GM23338 (cell line): ENCODE measurements around the gene PDZK1IP1.

Experiments used
- CREB1 ChIP-seq: fragments of 250-450 bp; sonication (Bioruptor Pico); IDR thresholded peaks from 2 replicates; pipeline ENCODE4 v1.5.0; 2020; ENCODE audit warnings: low read depth, mild to moderate bottlenecking, moderate library complexity
- CTCF ChIP-seq, 2 experiments: fragments of 200-600 bp in 1 of 2; sonication (generic) in 1 of 2; conservative IDR thresholded peaks; 2 replicates each; pipeline versions ENCODE4 v1.5.1 to v1.6.1; 2016 to 2017; ENCODE audit warnings: antibody characterized with exemption in 2 of 2, low read depth in 2 of 2, mild to moderate bottlenecking in 2 of 2, moderate library complexity in 1 of 2
- ETS1 ChIP-seq: IDR thresholded peaks from 2 replicates; pipeline ENCODE4 v1.6.1; 2016; ENCODE audit warnings: antibody characterized with exemption
- EZH2 ChIP-seq: fragments of 200-600 bp; sonication (generic); IDR thresholded peaks from one replicate; pipeline ENCODE4 v1.8.0; 2017; ENCODE audit warnings: antibody characterized with exemption, mild to moderate bottlenecking, low read depth; ENCODE audit not compliant: unreplicated experiment
- EZH2phosphoT487 ChIP-seq: fragments of 200-600 bp; sonication (generic); IDR thresholded peaks from one replicate; pipeline ENCODE4 v1.8.1; 2018; ENCODE audit warnings: antibody characterized with exemption; ENCODE audit not compliant: unreplicated experiment
- JUNB ChIP-seq: IDR thresholded peaks from one replicate; pipeline ENCODE4 v1.6.1; 2016; ENCODE audit warnings: antibody characterized with exemption; ENCODE audit not compliant: unreplicated experiment
- POLR2AphosphoS5 ChIP-seq: IDR thresholded peaks from 2 replicates; pipeline ENCODE4 v1.6.1; 2016; ENCODE audit warnings: antibody characterized with exemption, low read depth
- REST ChIP-seq: IDR thresholded peaks from one replicate; pipeline ENCODE4 v1.6.1; 2018; ENCODE audit warnings: antibody characterized with exemption; ENCODE audit not compliant: unreplicated experiment
- ZNF114 ChIP-seq: fragments of 250-450 bp; sonication (Bioruptor Pico); IDR thresholded peaks from 2 replicates; pipeline ENCODE4 v1.5.0; 2020; ENCODE audit warnings: mild to moderate bottlenecking, moderate library complexity
- ZNF331 ChIP-seq: fragments of 250-450 bp; sonication (Bioruptor Pico); IDR thresholded peaks from 2 replicates; pipeline ENCODE4 v1.5.0; 2020; ENCODE audit warnings: low read depth, mild to moderate bottlenecking, moderate library complexity
- TF ChIP-seq, protein P1 (sequence below): fragments of 250-450 bp; sonication (Bioruptor Pico); IDR thresholded peaks from 2 replicates; pipeline ENCODE4 v1.5.0; 2020; ENCODE audit warnings: mild to moderate bottlenecking, moderate library complexity

- TF ChIP-seq CTCF (conservative IDR thresholded peaks at IDR 0.05; ENCODE audit: low read depth in 2 of 2): no peak
- TF ChIP-seq POLR2AphosphoS5: no peak
- TF ChIP-seq EZH2phosphoT487: no peak
- no peak for TF ChIP-seq EZH2
- TF ChIP-seq CREB1 (CRISPR knock-in tag): no peak
- no peak for TF ChIP-seq REST
- no peak for TF ChIP-seq ETS1
- no peak for TF ChIP-seq ZNF331
- TF ChIP-seq JUNB: no peak
- no peak for TF ChIP-seq ZNF114
- TF ChIP-seq, protein P1, sequence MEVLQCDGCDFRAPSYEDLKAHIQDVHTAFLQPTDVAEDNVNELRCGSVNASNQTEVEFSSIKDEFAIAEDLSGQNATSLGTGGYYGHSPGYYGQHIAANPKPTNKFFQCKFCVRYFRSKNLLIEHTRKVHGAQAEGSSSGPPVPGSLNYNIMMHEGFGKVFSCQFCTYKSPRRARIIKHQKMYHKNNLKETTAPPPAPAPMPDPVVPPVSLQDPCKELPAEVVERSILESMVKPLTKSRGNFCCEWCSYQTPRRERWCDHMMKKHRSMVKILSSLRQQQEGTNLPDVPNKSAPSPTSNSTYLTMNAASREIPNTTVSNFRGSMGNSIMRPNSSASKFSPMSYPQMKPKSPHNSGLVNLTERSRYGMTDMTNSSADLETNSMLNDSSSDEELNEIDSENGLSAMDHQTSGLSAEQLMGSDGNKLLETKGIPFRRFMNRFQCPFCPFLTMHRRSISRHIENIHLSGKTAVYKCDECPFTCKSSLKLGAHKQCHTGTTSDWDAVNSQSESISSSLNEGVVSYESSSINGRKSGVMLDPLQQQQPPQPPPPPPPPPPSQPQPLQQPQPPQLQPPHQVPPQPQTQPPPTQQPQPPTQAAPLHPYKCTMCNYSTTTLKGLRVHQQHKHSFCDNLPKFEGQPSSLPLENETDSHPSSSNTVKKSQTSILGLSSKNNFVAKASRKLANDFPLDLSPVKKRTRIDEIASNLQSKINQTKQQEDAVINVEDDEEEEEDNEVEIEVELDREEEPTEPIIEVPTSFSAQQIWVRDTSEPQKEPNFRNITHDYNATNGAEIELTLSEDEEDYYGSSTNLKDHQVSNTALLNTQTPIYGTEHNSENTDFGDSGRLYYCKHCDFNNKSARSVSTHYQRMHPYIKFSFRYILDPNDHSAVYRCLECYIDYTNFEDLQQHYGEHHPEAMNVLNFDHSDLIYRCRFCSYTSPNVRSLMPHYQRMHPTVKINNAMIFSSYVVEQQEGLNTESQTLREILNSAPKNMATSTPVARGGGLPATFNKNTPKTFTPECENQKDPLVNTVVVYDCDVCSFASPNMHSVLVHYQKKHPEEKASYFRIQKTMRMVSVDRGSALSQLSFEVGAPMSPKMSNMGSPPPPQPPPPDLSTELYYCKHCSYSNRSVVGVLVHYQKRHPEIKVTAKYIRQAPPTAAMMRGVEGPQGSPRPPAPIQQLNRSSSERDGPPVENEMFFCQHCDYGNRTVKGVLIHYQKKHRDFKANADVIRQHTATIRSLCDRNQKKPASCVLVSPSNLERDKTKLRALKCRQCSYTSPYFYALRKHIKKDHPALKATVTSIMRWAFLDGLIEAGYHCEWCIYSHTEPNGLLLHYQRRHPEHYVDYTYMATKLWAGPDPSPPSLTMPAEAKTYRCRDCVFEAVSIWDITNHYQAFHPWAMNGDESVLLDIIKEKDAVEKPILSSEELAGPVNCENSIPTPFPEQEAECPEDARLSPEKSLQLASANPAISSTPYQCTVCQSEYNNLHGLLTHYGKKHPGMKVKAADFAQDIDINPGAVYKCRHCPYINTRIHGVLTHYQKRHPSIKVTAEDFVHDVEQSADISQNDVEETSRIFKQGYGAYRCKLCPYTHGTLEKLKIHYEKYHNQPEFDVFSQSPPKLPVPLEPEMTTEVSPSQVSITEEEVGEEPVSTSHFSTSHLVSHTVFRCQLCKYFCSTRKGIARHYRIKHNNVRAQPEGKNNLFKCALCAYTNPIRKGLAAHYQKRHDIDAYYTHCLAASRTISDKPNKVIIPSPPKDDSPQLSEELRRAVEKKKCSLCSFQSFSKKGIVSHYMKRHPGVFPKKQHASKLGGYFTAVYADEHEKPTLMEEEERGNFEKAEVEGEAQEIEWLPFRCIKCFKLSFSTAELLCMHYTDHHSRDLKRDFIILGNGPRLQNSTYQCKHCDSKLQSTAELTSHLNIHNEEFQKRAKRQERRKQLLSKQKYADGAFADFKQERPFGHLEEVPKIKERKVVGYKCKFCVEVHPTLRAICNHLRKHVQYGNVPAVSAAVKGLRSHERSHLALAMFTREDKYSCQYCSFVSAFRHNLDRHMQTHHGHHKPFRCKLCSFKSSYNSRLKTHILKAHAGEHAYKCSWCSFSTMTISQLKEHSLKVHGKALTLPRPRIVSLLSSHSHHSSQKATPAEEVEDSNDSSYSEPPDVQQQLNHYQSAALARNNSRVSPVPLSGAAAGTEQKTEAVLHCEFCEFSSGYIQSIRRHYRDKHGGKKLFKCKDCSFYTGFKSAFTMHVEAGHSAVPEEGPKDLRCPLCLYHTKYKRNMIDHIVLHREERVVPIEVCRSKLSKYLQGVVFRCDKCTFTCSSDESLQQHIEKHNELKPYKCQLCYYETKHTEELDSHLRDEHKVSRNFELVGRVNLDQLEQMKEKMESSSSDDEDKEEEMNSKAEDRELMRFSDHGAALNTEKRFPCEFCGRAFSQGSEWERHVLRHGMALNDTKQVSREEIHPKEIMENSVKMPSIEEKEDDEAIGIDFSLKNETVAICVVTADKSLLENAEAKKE: no peak
Measured at GRCh38 chr1:47180603-47181094, 9.2 kb downstream of the PDZK1IP1 start.
